Measurements from ENCODE around the gene PFDN6. TPM values are rescaled to one million over a fixed set of nuclear protein-coding genes. Genes with fewer than 3 reads are reported as not detected.

PFDN6 gene
- total and polyA plus RNA-seq, 2 of the 13 experiments (the other 11 are each of a cell fraction or from before 2014, with no cell fraction given), result 75.5 to 87.0 TPM

DNA sequence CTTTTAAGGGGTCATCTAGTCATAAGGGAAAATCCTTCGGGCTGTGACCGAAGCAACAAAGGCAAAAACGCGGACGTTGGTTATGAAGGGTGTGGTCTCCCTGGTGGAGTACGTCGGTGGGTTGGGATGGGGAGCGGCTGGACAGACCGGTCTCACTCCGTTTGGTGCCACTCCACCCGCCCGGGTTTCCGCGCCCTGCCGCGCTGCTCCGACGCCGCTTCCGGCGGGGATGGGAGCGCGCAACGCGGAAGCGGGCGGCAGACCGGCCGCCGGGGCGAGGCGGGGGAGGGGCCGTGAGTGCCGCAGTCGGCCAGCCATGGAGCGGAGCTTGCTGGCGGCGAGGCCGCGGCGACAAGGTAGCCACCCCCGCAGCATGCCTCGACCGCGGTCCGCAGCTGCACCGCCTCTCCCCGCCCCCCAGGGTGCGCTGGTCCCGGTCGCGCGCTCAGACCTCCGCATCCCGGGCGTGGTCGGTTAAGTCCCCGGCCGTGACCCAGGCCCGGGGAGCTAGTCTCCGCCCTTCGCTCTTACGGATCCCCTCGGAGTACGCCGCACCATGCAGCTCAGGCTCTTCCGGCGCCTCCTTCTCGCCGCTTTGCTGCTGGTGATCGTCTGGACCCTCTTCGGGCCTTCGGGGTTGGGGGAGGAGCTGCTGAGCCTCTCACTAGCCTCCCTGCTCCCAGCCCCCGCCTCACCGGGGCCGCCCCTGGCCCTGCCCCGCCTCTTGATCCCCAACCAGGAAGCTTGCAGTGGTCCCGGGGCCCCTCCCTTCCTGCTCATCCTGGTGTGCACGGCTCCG is 12.3 kb upstream of the PFDN6 start, which contains the start of gene B3GALT4 (continued):
- peak; percentile 46; the same call in 1 of the 2 replicates for TF ChIP-seq POLR2G (IDR thresholded peaks at IDR 0.05; ENCODE audit: low read depth, low read length)
- TF ChIP-seq, protein P1, sequence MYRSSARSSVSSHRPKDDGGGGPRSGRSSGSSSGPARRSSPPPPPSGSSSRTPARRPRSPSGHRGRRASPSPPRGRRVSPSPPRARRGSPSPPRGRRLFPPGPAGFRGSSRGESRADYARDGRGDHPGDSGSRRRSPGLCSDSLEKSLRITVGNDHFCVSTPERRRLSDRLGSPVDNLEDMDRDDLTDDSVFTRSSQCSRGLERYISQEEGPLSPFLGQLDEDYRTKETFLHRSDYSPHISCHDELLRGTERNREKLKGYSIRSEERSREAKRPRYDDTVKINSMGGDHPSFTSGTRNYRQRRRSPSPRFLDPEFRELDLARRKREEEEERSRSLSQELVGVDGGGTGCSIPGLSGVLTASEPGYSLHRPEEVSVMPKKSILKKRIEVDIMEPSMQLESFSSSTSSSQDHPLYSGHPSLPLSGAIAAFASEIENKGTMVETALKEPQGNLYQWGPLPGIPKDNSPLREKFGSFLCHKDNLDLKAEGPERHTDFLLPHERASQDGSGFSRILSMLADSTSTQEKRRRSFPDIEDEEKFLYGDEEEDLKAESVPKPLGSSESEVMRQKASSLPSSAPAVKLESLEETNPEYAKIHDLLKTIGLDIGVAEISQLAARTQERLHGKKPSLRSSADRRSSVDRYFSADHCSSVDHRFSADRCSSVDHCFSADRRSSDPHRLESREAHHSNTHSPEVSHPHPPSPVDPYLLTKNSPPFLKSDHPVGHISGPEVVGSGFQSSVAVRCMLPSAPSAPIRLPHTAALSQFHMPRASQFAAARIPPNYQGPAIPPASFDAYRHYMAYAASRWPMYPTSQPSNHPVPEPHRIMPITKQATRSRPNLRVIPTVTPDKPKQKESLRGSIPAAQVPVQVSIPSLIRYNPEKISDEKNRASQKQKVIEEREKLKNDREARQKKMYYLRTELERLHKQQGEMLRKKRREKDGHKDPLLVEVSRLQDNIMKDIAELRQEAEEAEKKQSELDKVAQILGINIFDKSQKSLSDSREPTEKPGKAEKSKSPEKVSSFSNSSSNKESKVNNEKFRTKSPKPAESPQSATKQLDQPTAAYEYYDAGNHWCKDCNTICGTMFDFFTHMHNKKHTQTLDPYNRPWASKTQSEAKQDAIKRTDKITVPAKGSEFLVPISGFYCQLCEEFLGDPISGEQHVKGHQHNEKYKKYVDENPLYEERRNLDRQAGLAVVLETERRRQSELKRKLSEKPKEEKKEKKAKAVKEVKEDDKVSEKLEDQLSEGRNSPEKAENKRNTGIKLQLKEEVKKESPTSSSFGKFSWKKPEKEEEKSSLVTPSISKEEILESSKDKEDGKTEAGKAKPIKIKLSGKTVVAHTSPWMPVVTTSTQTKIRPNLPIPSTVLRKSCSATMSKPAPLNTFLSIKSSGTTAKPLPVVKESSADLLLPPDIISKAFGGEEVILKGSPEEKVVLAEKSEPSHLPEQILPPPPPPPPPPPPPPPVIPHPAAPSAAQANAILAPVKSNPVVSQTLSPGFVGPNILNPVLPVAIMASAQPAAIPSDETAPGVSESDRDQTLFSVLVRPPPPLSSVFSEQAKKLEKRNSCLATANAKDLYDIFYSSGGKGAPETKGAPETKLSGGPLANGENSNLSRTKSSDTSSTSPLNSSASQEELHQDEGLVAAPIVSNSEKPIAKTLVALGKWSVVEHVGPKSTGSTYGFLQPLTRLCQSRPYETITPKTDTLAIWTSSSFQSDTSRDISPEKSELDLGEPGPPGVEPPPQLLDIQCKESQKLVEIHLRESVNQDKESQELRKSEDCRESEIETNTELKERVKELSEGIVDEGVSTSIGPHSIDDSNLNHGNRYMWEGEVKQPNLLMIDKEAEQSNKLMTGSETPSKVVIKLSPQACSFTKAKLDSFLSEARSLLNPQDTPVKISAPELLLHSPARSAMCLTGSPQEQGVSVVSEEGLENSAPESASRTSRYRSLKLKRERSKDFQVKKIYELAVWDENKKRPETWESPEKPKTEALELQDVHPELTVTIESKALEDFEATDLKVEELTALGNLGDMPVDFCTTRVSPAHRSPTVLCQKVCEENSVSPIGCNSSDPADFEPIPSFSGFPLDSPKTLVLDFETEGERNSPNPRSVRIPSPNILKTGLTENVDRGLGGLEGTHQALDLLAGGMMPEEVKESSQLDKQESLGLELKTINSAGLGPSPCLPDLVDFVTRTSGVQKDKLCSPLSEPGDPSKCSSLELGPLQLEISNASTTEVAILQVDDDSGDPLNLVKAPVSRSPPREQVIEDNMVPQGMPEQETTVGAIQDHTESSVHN (CRISPR knock-in tag; IDR thresholded peaks at IDR 0.05), result no peak
- no peak for TF ChIP-seq SNRNP70 (IDR thresholded peaks at IDR 0.05; ENCODE audit: low read depth, low read length)
- TF ChIP-seq DR1 (CRISPR knock-in tag; IDR thresholded peaks at IDR 0.05), result no peak
- TF ChIP-seq, protein P2, sequence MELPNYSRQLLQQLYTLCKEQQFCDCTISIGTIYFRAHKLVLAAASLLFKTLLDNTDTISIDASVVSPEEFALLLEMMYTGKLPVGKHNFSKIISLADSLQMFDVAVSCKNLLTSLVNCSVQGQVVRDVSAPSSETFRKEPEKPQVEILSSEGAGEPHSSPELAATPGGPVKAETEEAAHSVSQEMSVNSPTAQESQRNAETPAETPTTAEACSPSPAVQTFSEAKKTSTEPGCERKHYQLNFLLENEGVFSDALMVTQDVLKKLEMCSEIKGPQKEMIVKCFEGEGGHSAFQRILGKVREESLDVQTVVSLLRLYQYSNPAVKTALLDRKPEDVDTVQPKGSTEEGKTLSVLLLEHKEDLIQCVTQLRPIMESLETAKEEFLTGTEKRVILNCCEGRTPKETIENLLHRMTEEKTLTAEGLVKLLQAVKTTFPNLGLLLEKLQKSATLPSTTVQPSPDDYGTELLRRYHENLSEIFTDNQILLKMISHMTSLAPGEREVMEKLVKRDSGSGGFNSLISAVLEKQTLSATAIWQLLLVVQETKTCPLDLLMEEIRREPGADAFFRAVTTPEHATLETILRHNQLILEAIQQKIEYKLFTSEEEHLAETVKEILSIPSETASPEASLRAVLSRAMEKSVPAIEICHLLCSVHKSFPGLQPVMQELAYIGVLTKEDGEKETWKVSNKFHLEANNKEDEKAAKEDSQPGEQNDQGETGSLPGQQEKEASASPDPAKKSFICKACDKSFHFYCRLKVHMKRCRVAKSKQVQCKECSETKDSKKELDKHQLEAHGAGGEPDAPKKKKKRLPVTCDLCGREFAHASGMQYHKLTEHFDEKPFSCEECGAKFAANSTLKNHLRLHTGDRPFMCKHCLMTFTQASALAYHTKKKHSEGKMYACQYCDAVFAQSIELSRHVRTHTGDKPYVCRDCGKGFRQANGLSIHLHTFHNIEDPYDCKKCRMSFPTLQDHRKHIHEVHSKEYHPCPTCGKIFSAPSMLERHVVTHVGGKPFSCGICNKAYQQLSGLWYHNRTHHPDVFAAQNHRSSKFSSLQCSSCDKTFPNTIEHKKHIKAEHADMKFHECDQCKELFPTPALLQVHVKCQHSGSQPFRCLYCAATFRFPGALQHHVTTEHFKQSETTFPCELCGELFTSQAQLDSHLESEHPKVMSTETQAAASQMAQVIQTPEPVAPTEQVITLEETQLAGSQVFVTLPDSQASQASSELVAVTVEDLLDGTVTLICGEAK (IDR thresholded peaks at IDR 0.05), result no peak
- TF ChIP-seq, protein P2 (CRISPR knock-in tag; IDR thresholded peaks at IDR 0.05), result no peak
- 0 out of 2 replicates have a peak, but pooled peaks have one; percentile 36 for TF ChIP-seq IRX3 (CRISPR knock-in tag; IDR thresholded peaks at IDR 0.05; ENCODE audit: borderline replicate concordance, low read depth)
- no peak for TF ChIP-seq RELA (CRISPR knock-in tag; IDR thresholded peaks at IDR 0.05)
- no peak for TF ChIP-seq ZNF441 (CRISPR knock-in tag; IDR thresholded peaks at IDR 0.05; ENCODE audit: borderline replicate concordance)
- TF ChIP-seq, protein P3, sequence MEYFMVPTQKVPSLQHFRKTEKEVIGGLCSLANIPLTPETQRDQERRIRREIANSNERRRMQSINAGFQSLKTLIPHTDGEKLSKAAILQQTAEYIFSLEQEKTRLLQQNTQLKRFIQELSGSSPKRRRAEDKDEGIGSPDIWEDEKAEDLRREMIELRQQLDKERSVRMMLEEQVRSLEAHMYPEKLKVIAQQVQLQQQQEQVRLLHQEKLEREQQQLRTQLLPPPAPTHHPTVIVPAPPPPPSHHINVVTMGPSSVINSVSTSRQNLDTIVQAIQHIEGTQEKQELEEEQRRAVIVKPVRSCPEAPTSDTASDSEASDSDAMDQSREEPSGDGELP (IDR thresholded peaks at IDR 0.05; ENCODE audit: borderline replicate concordance, low read depth), result no peak
